HCT116 (cell line): ENCODE results near the gene MED25. TPM values are rescaled to one million over a fixed set of nuclear protein-coding genes. Genes with fewer than 3 reads are reported as not detected.

Experiments
- ATAC-seq: fragments of 200-7000 bp; cut with Tn5 transposase; 2 replicates; pipeline ENCODE4 v1.9.1; 2020; ENCODE audit warnings: mild to moderate bottlenecking, moderate library complexity
- BruUV-seq: library from RNA; stranded (reverse); fragments of 400-500 nt; replicated peaks from 2 replicates; lab custom pipeline; 2021; lab: Mats Ljungman, UMichigan
- CTCF ChIA-PET: fragments of 300-600 bp; sonication (Branson Sonifier 250); formaldehyde crosslinking; loops from one replicate; lab custom pipeline; 2021; ENCODE audit warnings: antibody characterized with exemption; lab: Charles Lee
- POLR2A ChIA-PET: fragments of 300-600, 350-600 bp; sonication (Branson Sonifier 250); formaldehyde crosslinking; loops from one replicate; lab custom pipeline; 2021; ENCODE audit warnings: antibody characterized with exemption; lab: Charles Lee
- RAD21 ChIA-PET, 2 experiments: fragments of 300-600 bp; sonication (Branson Sonifier 250); formaldehyde crosslinking; loops; one replicate each; lab custom pipeline; 2023; ENCODE audit warnings: low total read pairs in 2 of 2; ENCODE audit not compliant: uncharacterized antibody in 2 of 2, unreplicated experiment in 2 of 2, low non-redundant PET in 1 of 2; lab: Charles Lee
- DNase-seq: peaks from one replicate; pipeline ENCODE4 v3.0.0-alpha.2; 2010; ENCODE audit warnings: low read depth, low spot score
- H2AFZ ChIP-seq: fragments of 200-600 bp; shearing (Covaris generic), sonication (generic); 2 replicates; pipeline ENCODE4 v1.6.1; 2017; ENCODE audit warnings: low read depth, mixed run types, mixed read lengths, antibody characterized with exemption, low read length; ENCODE audit not compliant: poor library complexity, severe bottlenecking
- H3K27ac ChIP-seq: 2 replicates; pipeline ENCODE4 v1.5.1; 2012; ENCODE audit warnings: low read depth, low read length
- H3K27me3 ChIP-seq: fragments of 200-600 bp; sonication (generic); 2 replicates; pipeline ENCODE4 v1.6.1; 2016; ENCODE audit warnings: mixed run types, low read length, mixed read lengths; ENCODE audit not compliant: insufficient read depth
- H3K36me3 ChIP-seq, 2 experiments: fragments of 200-500 bp in 1 of 2; fragments of 200-600 bp in 1 of 2; sonication (Bioruptor generic) in 1 of 2; sonication (generic) in 1 of 2; 2 replicates each; pipeline versions ENCODE4 v1.5.1 to v1.6.1; 2014 to 2016; ENCODE audit warnings: low read length in 2 of 2, inconsistent platforms in 1 of 2, mixed read lengths in 1 of 2, mixed run types in 1 of 2; ENCODE audit not compliant: insufficient read depth in 2 of 2, control insufficient read depth in 1 of 2
- H3K4me1 ChIP-seq, 2 experiments: fragments of 200-600 bp in 1 of 2; sonication (generic) in 1 of 2; 2 replicates each; pipeline versions ENCODE4 v1.5.1 to v1.6.1; 2012 to 2017; ENCODE audit warnings: low read length in 2 of 2, inconsistent platforms in 1 of 2, mild to moderate bottlenecking in 1 of 2, mixed read lengths in 1 of 2, mixed run types in 1 of 2, moderate library complexity in 1 of 2; ENCODE audit not compliant: insufficient read depth in 2 of 2, control insufficient read depth in 1 of 2
- H3K4me2 ChIP-seq: fragments of 200-600 bp; sonication (generic); 2 replicates; pipeline ENCODE4 v1.6.1; 2017; ENCODE audit warnings: mixed run types, low read length, mixed read lengths
- H3K4me3 ChIP-seq, 2 experiments: fragments of 200-600 bp in 1 of 2; sonication (generic) in 1 of 2; replicated peaks in 1 of 2; 2 replicates each; pipeline ENCODE4 v1.5.1; 2011 to 2016; ENCODE audit warnings: low read length in 2 of 2, control low read depth in 1 of 2, low read depth in 1 of 2, mild to moderate bottlenecking in 1 of 2, mixed read lengths in 1 of 2, mixed run types in 1 of 2
- H3K79me2 ChIP-seq: fragments of 200-600 bp; sonication (generic); 2 replicates; pipeline ENCODE4 v1.6.1; 2017; ENCODE audit warnings: mild to moderate bottlenecking, mixed run types, low read length, moderate library complexity, mixed read lengths; ENCODE audit not compliant: insufficient read depth
- H3K9ac ChIP-seq: fragments of 200-600 bp; sonication (generic); 2 replicates; pipeline ENCODE4 v1.6.1; 2016; ENCODE audit warnings: low read length, mixed read lengths
- H3K9me2 ChIP-seq: fragments of 200-600 bp; sonication (generic), shearing (Covaris generic); 2 replicates; pipeline ENCODE4 v1.6.1; 2017; ENCODE audit warnings: mixed run types, mild to moderate bottlenecking, moderate library complexity; ENCODE audit not compliant: insufficient read depth
- H3K9me3 ChIP-seq, 2 experiments: fragments of 200-500 bp in 1 of 2; fragments of 200-600 bp in 1 of 2; sonication (Bioruptor generic) in 1 of 2; sonication (generic) in 1 of 2; 2 replicates each; pipeline ENCODE4 v1.6.1; 2014 to 2017; ENCODE audit warnings: low read length in 2 of 2, mixed read lengths in 2 of 2, inconsistent platforms in 1 of 2, low read depth in 1 of 2, mild to moderate bottlenecking in 1 of 2, mixed run types in 1 of 2, moderate library complexity in 1 of 2; ENCODE audit not compliant: control insufficient read depth in 1 of 2, insufficient read depth in 1 of 2
- H4K20me1 ChIP-seq: fragments of 200-600 bp; sonication (generic), shearing (Covaris generic); 2 replicates; pipeline ENCODE4 v1.6.1; 2017; ENCODE audit warnings: mixed run types, mild to moderate bottlenecking, moderate library complexity; ENCODE audit not compliant: insufficient read depth
- CEBPB ChIP-seq: IDR thresholded peaks from 2 replicates; pipeline ENCODE4 v1.6.1; 2012; ENCODE audit warnings: low read depth
- ELF1 ChIP-seq: IDR thresholded peaks from 2 replicates; pipeline ENCODE4 v1.6.1; 2012; ENCODE audit warnings: low read depth, borderline replicate concordance
- EZH2 ChIP-seq: fragments of 200-600 bp; sonication (generic); IDR thresholded peaks from 2 replicates; pipeline ENCODE4 v1.6.1; 2017; ENCODE audit warnings: antibody characterized with exemption, mixed run types
- FOSL1 ChIP-seq: IDR thresholded peaks from 2 replicates; pipeline ENCODE4 v1.6.1; 2012; ENCODE audit warnings: low read depth
- JUND ChIP-seq: IDR thresholded peaks from 2 replicates; pipeline ENCODE4 v1.6.1; 2012
- POLR2A ChIP-seq: IDR thresholded peaks from 2 replicates; pipeline ENCODE4 v1.7.0; 2011; ENCODE audit warnings: borderline replicate concordance; ENCODE audit not compliant: insufficient read depth, insufficient read length; ENCODE audit errors: extremely low read depth
- POLR2AphosphoS5 ChIP-seq: IDR thresholded peaks from 2 replicates; pipeline ENCODE4 v1.6.1; 2011; ENCODE audit warnings: mild to moderate bottlenecking, low read depth, low read length, moderate library complexity
- RAD21 ChIP-seq: IDR thresholded peaks from 2 replicates; pipeline ENCODE4 v1.6.1; 2012; ENCODE audit warnings: low read depth, mild to moderate bottlenecking
- SIN3A ChIP-seq: IDR thresholded peaks from 2 replicates; pipeline ENCODE4 v1.6.1; 2012; ENCODE audit warnings: low read depth
- SP1 ChIP-seq: IDR thresholded peaks from 2 replicates; pipeline ENCODE4 v1.6.1; 2012; ENCODE audit warnings: low read depth
- SRF ChIP-seq: IDR thresholded peaks from 2 replicates; pipeline ENCODE4 v1.6.1; 2012; ENCODE audit warnings: low read depth
- TCF7L2 ChIP-seq: IDR thresholded peaks from 2 replicates; pipeline ENCODE4 v1.7.0; 2011; ENCODE audit warnings: borderline replicate concordance, inconsistent platforms; ENCODE audit not compliant: insufficient read depth, insufficient read length; ENCODE audit errors: extremely low read depth
- YY1 ChIP-seq: IDR thresholded peaks from 2 replicates; pipeline ENCODE4 v1.6.1; 2011; ENCODE audit warnings: low read length, low read depth, moderate library complexity, mild to moderate bottlenecking; ENCODE audit not compliant: insufficient replicate concordance; ENCODE audit errors: extremely low read depth
- ZFX ChIP-seq: fragments of 450-650 bp; IDR thresholded peaks from 2 replicates; pipeline ENCODE4 v1.6.1; 2017
- ZNF274 ChIP-seq: fragments of 200-500 bp; sonication (Bioruptor generic); IDR thresholded peaks from 2 replicates; pipeline ENCODE4 v1.6.1; 2014; ENCODE audit warnings: mild to moderate bottlenecking, low read depth, low read length, inconsistent platforms
- intact Hi-C: fragments of 100-400 bp; cut with micrococcal nuclease; formaldehyde crosslinking; loops from 2 replicates; pipeline ENCODE4 v1.10.0; 2022
- total RNA-seq: library from RNA; stranded (reverse); gene quantifications from one replicate; pipeline ENCODE4 v1.2.1, GENCODE V29; 2021; ENCODE audit not compliant: unreplicated experiment
- TF ChIP-seq, protein P1 (sequence below): IDR thresholded peaks from 2 replicates; pipeline ENCODE4 v1.6.1; 2012
- TF ChIP-seq, protein P2 (sequence below): IDR thresholded peaks from 2 replicates; pipeline ENCODE4 v1.6.1; 2012
- TF ChIP-seq, protein P3 (sequence below), 3 experiments: fragments of 200-600 bp in 1 of 3; sonication (generic) in 1 of 3; IDR thresholded peaks in 2 of 3; conservative IDR thresholded peaks in 1 of 3; 2 replicates each; pipeline ENCODE4 v1.5.1; 2012 to 2017; ENCODE audit warnings: low read depth in 2 of 3, low read length in 2 of 3, antibody characterized with exemption in 1 of 3, borderline replicate concordance in 1 of 3, control low read depth in 1 of 3, mild to moderate bottlenecking in 1 of 3, mixed read lengths in 1 of 3, mixed run types in 1 of 3, moderate library complexity in 1 of 3; ENCODE audit not compliant: insufficient read depth in 1 of 3
- TF ChIP-seq, protein P4 (sequence below): IDR thresholded peaks from 2 replicates; pipeline ENCODE4 v1.6.1; 2011; ENCODE audit warnings: mild to moderate bottlenecking, low read length, moderate library complexity; ENCODE audit not compliant: insufficient replicate concordance; ENCODE audit errors: extremely low read depth

The MED25 gene
- total RNA-seq, 1 experiment from 2014 or later, result 77.7 TPM

DNA sequence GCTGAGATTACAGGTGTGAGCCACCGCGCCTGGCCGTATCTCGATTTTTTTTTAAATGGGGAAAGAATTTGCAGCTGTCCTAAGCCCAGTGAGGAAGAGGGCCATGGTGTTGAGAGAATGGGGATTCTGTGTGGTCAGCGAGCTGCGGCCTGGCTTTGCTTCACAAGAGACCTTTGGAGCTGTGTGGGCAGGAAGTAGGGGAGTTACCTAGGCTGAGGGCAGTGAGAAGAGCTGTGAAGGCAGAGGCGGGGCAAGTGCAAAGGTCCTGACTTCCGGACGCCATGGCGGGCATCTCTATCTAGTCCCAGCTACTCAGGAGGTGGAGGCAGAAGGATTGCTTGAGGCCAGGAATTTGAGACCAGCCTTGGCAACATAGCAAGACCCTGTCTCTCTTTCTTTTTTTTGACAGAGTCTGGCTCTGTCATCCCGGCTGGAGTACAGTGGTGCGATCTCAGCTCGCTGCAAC is 46.4 kb upstream of the MED25 start:
- H3K9me2 ChIP-seq, result no peaks in the 10 kb centered on the region
- H3K36me3 ChIP-seq, result no peaks in the 10 kb centered on the region; a peak in 1 of 4 replicates
- H3K9me3 ChIP-seq, result no peaks in the 10 kb centered on the region
- H3K27me3 ChIP-seq, result no peaks in the 10 kb centered on the region
- H2AFZ ChIP-seq, result no peak overlapping the region
- no peak overlapping the region for H3K9ac ChIP-seq
- ChIA-PET POLR2A (no interaction called here), CTCF (no interaction called here), RAD21 (no interaction called here)
- ATAC-seq (no peak), DNase-seq (no peak)
- no peak overlapping the region for H3K27ac ChIP-seq
- no peak overlapping the region for H3K4me2 ChIP-seq
- H3K4me1 ChIP-seq, result peaks cover 9 to 14% of the 10 kb centered on the region in 2 experiments
- BruUV-seq, result no TSS peak
- TF ChIP-seq YY1 (no peak), JUND (no peak), EZH2 (no peak), CEBPB (no peak), POLR2AphosphoS5 (no peak), POLR2A (no peak), TCF7L2 (no peak), SIN3A (no peak), ZFX (no peak), SRF (no peak), ZNF274 (no peak), ELF1 (no peak), RAD21 (no peak), SP1 (no peak), FOSL1 (no peak)
- TF ChIP-seq, protein P1, sequence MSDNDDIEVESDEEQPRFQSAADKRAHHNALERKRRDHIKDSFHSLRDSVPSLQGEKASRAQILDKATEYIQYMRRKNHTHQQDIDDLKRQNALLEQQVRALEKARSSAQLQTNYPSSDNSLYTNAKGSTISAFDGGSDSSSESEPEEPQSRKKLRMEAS, result no peak
- TF ChIP-seq, protein P2, sequence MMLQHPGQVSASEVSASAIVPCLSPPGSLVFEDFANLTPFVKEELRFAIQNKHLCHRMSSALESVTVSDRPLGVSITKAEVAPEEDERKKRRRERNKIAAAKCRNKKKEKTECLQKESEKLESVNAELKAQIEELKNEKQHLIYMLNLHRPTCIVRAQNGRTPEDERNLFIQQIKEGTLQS, result no peak
- TF ChIP-seq, protein P3, sequence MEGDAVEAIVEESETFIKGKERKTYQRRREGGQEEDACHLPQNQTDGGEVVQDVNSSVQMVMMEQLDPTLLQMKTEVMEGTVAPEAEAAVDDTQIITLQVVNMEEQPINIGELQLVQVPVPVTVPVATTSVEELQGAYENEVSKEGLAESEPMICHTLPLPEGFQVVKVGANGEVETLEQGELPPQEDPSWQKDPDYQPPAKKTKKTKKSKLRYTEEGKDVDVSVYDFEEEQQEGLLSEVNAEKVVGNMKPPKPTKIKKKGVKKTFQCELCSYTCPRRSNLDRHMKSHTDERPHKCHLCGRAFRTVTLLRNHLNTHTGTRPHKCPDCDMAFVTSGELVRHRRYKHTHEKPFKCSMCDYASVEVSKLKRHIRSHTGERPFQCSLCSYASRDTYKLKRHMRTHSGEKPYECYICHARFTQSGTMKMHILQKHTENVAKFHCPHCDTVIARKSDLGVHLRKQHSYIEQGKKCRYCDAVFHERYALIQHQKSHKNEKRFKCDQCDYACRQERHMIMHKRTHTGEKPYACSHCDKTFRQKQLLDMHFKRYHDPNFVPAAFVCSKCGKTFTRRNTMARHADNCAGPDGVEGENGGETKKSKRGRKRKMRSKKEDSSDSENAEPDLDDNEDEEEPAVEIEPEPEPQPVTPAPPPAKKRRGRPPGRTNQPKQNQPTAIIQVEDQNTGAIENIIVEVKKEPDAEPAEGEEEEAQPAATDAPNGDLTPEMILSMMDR (IDR thresholded peaks at IDR 0.05 in 2 of 3, conservative IDR thresholded peaks at IDR 0.05 in 1 of 3; ENCODE audit: borderline replicate concordance in 1 of 3, insufficient read depth in 1 of 3, low read depth in 2 of 3, low read length in 2 of 3), result no peak
- TF ChIP-seq, protein P4, sequence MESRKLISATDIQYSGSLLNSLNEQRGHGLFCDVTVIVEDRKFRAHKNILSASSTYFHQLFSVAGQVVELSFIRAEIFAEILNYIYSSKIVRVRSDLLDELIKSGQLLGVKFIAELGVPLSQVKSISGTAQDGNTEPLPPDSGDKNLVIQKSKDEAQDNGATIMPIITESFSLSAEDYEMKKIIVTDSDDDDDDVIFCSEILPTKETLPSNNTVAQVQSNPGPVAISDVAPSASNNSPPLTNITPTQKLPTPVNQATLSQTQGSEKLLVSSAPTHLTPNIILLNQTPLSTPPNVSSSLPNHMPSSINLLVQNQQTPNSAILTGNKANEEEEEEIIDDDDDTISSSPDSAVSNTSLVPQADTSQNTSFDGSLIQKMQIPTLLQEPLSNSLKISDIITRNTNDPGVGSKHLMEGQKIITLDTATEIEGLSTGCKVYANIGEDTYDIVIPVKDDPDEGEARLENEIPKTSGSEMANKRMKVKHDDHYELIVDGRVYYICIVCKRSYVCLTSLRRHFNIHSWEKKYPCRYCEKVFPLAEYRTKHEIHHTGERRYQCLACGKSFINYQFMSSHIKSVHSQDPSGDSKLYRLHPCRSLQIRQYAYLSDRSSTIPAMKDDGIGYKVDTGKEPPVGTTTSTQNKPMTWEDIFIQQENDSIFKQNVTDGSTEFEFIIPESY, result no peak
- no peak overlapping the region for H3K4me3 ChIP-seq
- intact Hi-C loops, result no loop called here
- H4K20me1 ChIP-seq, result no peaks in the 10 kb centered on the region
- H3K79me2 ChIP-seq, result peaks cover 38% of the 10 kb centered on the region
